CD4-positive, alpha-beta T cell treated with Interleukin-15 for 4 hours (primary cell): Measurements from ENCODE around the gene NHLRC2.
"Not testable (repeated sequence)": the region's sequence is repeated elsewhere in the genome, so short reads cannot be mapped to it uniquely, and the experiment has no call there.

Experiments
- DNase-seq: peaks from one replicate; pipeline ENCODE4 v3.0.0-alpha.2; 2020; ENCODE audit warnings: low spot score

Gene NHLRC2

DNA sequence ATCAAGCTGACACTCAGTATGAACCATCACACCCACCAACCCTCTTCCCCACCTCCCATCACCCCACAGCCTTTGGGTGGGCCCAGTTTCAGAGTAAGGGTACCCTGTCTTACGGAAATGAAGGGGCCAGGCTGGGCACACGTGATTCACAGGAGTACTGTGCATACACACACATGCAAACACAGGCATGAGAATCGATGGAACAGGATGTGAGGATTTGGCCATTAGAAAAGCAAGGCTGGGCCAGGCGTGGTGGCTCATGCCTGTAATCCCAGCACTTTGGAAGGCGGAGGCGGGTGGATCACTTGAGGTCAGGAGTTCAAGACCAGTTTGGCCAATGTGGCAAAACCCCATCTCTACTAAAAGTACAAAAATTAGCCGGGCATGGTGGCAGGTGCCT, 88.7 kb downstream of the NHLRC2 start:
- DNase-seq: not testable (repeated sequence)

GRCh38 chr10:113945075-113945686, 90.7 kb downstream of the NHLRC2 start:
- no peak for DNase-seq

DNA sequence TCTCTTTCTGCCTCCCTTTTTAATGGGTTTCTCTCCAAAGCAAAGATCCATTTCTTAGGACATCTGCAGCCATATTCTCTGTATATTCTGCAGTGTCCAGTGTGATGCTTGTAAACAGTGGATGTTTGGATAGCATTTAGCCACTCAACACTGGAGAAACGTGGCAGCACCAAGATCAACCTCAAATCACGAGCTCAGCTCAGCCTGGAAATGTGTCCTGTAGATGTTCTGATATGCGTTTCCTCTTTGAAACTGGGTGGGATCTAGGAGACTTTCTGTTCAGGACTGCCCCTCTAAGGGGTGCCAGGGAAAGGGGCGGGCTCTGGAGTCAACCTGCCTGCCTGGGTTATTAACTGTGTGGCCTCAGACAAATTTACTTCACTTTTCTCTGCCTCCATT, 91.2 kb downstream of the NHLRC2 start:
- DNase-seq: no peak

- DNase-seq: no peak
These were observed 93.0 kb downstream of the NHLRC2 start for GRCh38 chr10:113947184-113948041.

DNA sequence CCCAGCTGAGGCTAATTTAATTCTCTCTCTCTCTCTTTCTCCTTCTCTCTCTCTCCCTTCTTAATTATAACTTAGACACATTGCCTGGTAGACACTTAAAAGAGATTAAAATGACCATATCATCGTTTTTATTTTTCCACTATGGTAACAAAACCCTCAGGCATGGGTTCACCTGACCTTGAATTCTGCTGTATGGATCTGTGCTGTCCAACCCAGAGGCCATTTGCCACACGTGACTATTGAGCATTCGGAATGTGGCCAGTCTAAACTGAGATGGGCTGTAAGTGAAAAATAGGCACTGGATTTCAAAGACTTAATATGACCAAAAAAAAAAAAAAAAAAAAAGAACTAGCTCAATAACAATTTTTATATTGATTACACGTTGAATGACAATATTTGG, 93.6 kb downstream of the NHLRC2 start:
- no peak for DNase-seq

- no peak for DNase-seq
These were observed 95.8 kb downstream of the NHLRC2 start for GRCh38 chr10:113950268-113950667.

DNA sequence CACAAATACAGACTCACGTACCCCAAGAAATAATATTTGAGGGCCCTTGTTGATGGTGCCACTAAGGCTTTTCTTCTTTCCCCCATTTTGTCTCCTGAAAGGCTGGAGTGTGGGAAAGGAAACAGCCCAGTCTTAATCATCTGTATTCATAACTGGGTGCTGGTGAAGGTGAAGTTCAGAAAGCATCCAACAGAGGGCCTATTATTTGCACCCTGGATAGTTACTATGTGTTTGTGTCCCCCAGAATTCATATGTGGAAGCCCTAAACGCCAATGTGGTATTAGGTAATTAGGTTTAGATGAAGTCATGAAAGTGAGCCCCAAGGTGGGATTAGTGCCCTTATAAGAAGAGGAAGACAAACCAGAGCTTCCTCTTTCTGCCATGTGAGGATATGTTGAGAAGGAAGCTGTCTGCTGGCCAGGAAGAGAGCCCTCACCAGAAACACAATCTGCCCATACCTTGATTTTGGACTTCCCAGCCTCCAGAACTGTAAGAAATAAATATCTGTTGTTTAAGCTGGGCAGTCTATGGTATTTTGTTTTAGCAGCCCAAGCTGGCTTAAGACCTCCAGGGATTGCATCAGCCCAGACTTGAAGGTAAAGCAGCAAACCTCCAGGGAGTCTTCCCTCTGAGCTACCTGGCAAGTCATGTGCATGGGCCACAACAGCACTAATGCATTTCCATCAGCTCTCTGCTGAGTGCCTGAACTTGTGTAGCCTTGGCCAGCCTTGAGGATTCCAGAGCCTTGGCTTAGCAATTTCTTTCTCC, 99.2 kb downstream of the NHLRC2 start:
- no peak for DNase-seq

DNA sequence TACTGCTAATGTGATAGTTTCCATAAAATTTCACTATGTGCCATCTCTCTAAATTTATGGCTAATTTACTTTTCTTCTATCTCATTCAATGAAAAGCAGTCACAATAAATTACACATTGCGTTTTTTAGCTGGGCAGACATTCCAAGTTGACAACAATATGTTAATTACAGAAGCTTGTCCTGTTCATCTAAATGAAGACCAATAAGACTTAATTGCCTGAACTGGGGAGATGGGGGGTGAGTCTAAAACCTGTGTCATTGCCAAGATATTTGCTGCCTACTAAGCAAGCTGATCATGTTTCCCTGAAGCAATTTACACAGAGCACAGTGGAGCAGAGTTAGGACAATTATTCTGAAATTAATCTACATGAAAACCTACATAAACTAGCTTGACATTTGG, 99.9 kb downstream of the NHLRC2 start:
- no peak for DNase-seq

- no peak for DNase-seq
These were observed 102.6 kb downstream of the NHLRC2 start for GRCh38 chr10:113957013-113957412.

DNA sequence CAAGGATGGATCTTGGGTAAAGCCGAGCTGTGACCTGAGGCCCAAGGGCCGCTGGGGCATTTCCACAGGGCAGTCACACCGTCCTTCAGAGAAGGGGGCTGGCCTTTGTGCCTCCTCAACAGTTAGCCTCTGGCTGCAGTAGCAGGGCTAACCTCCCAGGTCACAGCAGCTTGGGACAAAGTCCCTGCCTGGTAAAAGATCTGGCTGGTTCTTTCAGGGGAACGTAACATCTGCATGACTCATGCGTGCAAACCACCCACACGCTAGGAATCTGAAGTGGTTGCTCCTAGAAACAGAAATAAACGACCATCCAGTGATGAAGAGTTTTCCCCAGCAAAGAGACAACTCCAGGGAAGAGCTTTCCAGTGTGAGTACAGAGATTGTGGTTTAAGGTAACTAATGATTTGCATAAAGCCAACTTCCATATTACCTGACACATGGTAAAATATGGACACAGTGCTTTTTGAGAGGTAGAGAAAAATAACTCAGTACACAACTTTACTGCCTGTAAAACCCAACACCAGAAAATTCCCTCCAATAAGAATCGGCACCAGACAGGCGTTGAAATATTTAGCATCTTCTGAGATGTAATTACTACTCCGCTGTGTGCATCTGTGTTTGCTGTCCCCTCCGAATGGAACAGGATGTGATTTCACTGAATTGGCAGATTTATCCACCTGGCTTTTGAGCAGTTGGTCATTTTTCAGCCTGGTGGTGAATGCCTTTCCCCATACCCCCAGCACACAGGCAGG, 104.3 kb downstream of the NHLRC2 start:
- no peak for DNase-seq

- DNase-seq: no peak
These were observed 104.9 kb downstream of the NHLRC2 start for GRCh38 chr10:113959383-113959760.

DNA sequence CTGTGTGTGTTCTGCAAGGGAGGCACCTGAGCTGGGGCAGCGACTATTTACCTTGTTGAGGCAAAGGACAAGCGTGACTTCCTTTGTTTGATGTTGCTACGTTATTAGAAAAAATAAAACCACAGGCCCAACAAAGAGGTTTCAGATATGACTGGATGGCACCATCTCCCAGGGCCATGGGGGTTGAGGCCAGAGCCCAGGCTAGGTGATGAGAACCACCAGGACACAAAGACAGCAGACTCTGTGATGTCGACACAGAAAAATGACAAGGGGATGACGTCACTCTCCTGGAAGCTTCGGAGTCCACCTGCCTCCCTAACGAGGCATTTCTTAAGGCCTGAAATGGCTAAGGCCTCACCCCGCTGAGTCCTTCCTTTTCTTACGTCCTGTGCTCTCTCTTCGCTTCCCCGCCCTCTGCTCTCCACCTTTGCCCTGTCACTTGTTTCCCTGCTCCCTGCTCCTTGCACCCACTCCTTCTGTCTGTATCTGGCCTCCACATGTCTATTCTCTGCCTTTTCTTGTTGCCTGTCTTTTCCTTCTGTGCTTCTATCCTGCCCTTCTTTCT, 106.2 kb downstream of the NHLRC2 start:
- peak; percentile 44 for DNase-seq

DNA sequence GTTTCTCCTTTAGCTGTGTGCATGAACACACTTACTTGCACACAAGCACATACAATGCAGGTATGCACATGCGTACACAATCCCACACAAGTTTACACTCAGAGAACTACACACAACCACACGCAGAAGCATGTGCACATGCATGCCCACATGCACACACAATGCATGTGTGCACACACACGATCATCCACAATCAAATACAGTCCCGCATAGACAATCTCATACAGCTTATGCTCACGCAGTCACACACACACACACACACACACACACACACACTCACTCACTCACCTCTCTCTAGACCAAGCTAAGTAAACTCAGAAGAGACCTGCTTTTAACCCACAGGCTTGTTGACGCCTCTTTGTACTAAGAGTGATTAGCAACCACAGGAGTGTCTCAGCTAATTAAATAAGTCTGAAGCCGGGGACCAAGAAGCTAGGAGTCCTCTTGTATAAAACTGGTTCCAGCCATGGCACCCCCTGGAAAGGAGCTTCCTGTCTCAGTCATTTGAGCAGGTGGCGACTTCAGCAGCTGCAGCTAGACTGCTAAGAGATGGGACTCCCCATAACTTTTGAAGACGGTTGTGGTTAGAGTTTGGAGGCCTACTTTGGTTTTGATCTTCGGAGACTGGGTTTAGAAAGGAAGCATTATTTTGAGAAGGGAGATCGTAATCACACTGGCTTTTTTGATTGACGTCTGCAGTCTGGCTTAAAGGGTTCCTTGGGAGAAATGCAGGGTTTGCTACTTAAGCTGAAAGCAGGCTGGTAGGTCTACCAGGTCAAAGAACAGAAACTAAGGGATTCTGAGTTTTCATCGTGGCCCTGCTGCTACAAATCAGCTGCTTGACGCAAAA, 106.9 kb downstream of the NHLRC2 start:
- DNase-seq: peak; percentile 85

GRCh38 chr10:113965077-113965476, 110.6 kb downstream of the NHLRC2 start:
- no peak for DNase-seq

- no peak for DNase-seq
These were observed 111.2 kb downstream of the NHLRC2 start for GRCh38 chr10:113965683-113966082.
